Body of pancreas (tissue), 4 donors: Measurements from ENCODE around the gene ATXN1. TPM values are rescaled to one million over a fixed set of nuclear protein-coding genes. Genes with fewer than 3 reads are reported as not detected.

ENCODE experiments used
- ATAC-seq: fragments of 150-250 bp; one replicate; pipeline ENCODE4 v1.9.1; 2016
- DNase-seq, 4 donors: peaks; one replicate each; pipeline ENCODE4 v3.0.0-alpha.2; 2019
- H3K27ac ChIP-seq, 4 donors: fragments of 200-600 bp; sonication (generic); 1 replicate in 3 of 4; 2 replicates in 1 of 4; pipeline versions ENCODE4 v1.5.1 to v1.6.1; 2016 to 2019; ENCODE audit warnings: mild to moderate bottlenecking in 1 of 4, mixed read lengths in 1 of 4, moderate library complexity in 1 of 4
- H3K27me3 ChIP-seq, 2 donors: fragments of 200-600 bp; sonication (generic); one replicate each; pipeline ENCODE4 v1.6.0; 2016; ENCODE audit warnings: mild to moderate bottlenecking in 1 of 2
- H3K36me3 ChIP-seq, 2 donors: fragments of 200-600 bp; sonication (generic); replicated peaks in 1 of 2; 2 replicates each; pipeline ENCODE4 v1.5.1; 2016; ENCODE audit warnings: low read depth in 2 of 2; ENCODE audit not compliant: insufficient read depth in 1 of 2
- H3K4me1 ChIP-seq: fragments of 200-600 bp; sonication (generic); one replicate; pipeline ENCODE4 v1.6.0; 2016
- H3K4me3 ChIP-seq, 2 donors: fragments of 200-600 bp; sonication (generic); 1 replicate in 1 of 2; 2 replicates in 1 of 2; pipeline ENCODE4 v1.5.1; 2016 to 2019
- H3K9me3 ChIP-seq, 3 donors: fragments of 200-600 bp; sonication (generic); 1 replicate in 2 of 3; 2 replicates in 1 of 3; pipeline ENCODE4 v1.5.1; 2016
- POLR2A ChIP-seq, 3 donors: fragments of 450-650 bp; IDR thresholded peaks; one replicate each; pipeline ENCODE4 v1.6.1; 2016; ENCODE audit warnings: antibody characterized with exemption in 3 of 3, mild to moderate bottlenecking in 2 of 3
- WGBS, 2 donors: methylation state at CpG; one replicate each; pipeline ENCODE4 v1.1.5; 2017; 5-methylcytosine and 5-hydroxymethylcytosine counted together
- intact Hi-C: fragments of 100-400 bp; cut with DNase I; formaldehyde crosslinking; loops from one replicate; pipeline ENCODE4 v1.15.1; 2023
- total RNA-seq, 2 donors: library from RNA; depleted of rRNA; stranded (reverse); fragments of >200 nt; gene quantifications; one replicate each; pipeline ENCODE4 v1.1.0, GENCODE V29; 2016
- TF ChIP-seq, protein P1 (sequence below), 7 experiments: fragments of 450-650 bp in 4 of 7; fragments of 200-600 bp in 3 of 7; sonication (generic) in 3 of 7; IDR thresholded peaks; one replicate each; pipeline ENCODE4 v1.5.1; 2016 to 2019; ENCODE audit warnings: antibody characterized with exemption in 7 of 7

ATXN1 gene
- total RNA-seq, 2 donors from 2014 or later: 24.6 to 24.7 TPM

DNA sequence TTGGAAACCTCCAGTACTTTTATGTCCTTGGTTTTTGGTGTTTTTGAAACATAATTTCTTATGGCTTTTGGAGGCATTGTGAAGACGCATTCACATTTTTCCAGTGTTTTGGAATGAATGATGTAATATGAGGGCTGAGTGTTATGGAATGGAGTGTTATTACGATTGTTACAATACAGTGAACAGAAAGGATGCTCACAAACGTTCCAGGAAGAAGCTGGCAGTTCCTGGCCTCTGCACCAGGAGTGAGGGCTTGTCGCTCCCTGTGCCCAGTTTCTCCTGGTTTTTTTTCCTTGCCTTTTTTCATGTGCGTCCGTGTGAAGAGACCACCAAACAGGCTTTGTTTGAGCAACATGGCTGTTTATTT lies 502.6 kb downstream of the ATXN1 start:
- TF ChIP-seq POLR2A (IDR thresholded peaks at IDR 0.05): no peak
- ATAC-seq (no peak), DNase-seq (no peak)
- H3K27ac ChIP-seq: no peak overlapping the region
- H3K27me3 ChIP-seq: no peaks in the 10 kb centered on the region
- no peak overlapping the region for H3K4me3 ChIP-seq
- 80 to 83% methylated on average over 6 of the region's 6 CpGs for WGBS, 2 donors
- H3K4me1 ChIP-seq: no peaks in the 10 kb centered on the region
- H3K36me3 ChIP-seq: no peaks in the 10 kb centered on the region
- intact Hi-C loops: no loop called here
- H3K9me3 ChIP-seq: no peaks in the 10 kb centered on the region

- DNase-seq (no peak), ATAC-seq (no peak)
- H3K36me3 ChIP-seq: no peaks in the 10 kb centered on the region
- H3K9me3 ChIP-seq: no peaks in the 10 kb centered on the region
- no peak overlapping the region for H3K4me3 ChIP-seq
- WGBS, 2 donors: 77 to 80% methylated on average over 7 of the region's 7 CpGs
- TF ChIP-seq POLR2A (IDR thresholded peaks at IDR 0.05): no peak
- TF ChIP-seq, protein P1, sequence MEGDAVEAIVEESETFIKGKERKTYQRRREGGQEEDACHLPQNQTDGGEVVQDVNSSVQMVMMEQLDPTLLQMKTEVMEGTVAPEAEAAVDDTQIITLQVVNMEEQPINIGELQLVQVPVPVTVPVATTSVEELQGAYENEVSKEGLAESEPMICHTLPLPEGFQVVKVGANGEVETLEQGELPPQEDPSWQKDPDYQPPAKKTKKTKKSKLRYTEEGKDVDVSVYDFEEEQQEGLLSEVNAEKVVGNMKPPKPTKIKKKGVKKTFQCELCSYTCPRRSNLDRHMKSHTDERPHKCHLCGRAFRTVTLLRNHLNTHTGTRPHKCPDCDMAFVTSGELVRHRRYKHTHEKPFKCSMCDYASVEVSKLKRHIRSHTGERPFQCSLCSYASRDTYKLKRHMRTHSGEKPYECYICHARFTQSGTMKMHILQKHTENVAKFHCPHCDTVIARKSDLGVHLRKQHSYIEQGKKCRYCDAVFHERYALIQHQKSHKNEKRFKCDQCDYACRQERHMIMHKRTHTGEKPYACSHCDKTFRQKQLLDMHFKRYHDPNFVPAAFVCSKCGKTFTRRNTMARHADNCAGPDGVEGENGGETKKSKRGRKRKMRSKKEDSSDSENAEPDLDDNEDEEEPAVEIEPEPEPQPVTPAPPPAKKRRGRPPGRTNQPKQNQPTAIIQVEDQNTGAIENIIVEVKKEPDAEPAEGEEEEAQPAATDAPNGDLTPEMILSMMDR (IDR thresholded peaks at IDR 0.05): no peak
- H3K27ac ChIP-seq: no peak overlapping the region
- intact Hi-C loops: no loop called here
- H3K27me3 ChIP-seq: no peaks in the 10 kb centered on the region
- H3K4me1 ChIP-seq: no peaks in the 10 kb centered on the region
Measured at GRCh38 chr6:16257999-16258708, 503.1 kb downstream of the ATXN1 start.

DNA sequence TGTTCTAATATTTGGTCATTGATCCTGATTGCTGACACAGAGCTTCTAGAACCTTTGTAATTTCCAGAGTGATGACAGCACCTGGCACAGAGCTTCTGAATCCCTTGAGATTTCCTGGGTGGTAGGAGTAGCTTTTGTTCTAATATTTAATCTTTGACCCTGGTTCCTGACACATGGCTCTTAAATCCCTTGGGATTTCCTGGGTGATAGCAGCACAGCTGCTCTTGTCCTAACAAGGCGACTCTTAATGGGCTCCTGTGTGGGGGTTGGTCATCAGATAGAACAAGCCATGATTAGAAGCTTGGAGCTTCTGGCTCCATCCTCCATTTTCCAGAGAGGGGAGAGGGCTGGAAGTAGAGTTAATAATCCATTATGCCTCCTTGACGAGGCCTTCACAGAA lies 504.5 kb downstream of the ATXN1 start:
- H3K27ac ChIP-seq: no peak overlapping the region
- 97 to 100% methylated on average over 2 of the region's 2 CpGs for WGBS, 2 donors
- no peak for TF ChIP-seq POLR2A (IDR thresholded peaks at IDR 0.05)
- TF ChIP-seq, protein P1 (IDR thresholded peaks at IDR 0.05): no peak
- no peaks in the 10 kb centered on the region for H3K4me1 ChIP-seq
- intact Hi-C loops: no loop called here
- no peaks in the 10 kb centered on the region for H3K9me3 ChIP-seq
- no peak for DNase-seq
- H3K4me3 ChIP-seq: no peak overlapping the region
- no peak for ATAC-seq
- no peaks in the 10 kb centered on the region for H3K27me3 ChIP-seq
- H3K36me3 ChIP-seq: no peaks in the 10 kb centered on the region

GRCh38 chr6:16254535-16254934 lies 506.7 kb downstream of the ATXN1 start:
- 95 to 96% methylated on average over 9 of the region's 9 CpGs for WGBS, 2 donors
- TF ChIP-seq, protein P1 (IDR thresholded peaks at IDR 0.05): no peak
- TF ChIP-seq POLR2A (IDR thresholded peaks at IDR 0.05): no peak
- Histone ChIP-seq H3K9me3 (no peaks in the 10 kb centered on the region), H3K4me1 (no peaks in the 10 kb centered on the region), H3K36me3 (no peaks in the 10 kb centered on the region), H3K27ac (no peak overlapping the region), H3K27me3 (no peaks in the 10 kb centered on the region), H3K4me3 (no peak overlapping the region)
- DNase-seq (no peak), ATAC-seq (no peak)
- intact Hi-C loops: no loop called here

GRCh38 chr6:16253399-16254144 lies 507.7 kb downstream of the ATXN1 start:
- no peaks in the 10 kb centered on the region for H3K27me3 ChIP-seq
- no peaks in the 10 kb centered on the region for H3K36me3 ChIP-seq
- TF ChIP-seq POLR2A (IDR thresholded peaks at IDR 0.05): no peak
- no peak for DNase-seq
- no peaks in the 10 kb centered on the region for H3K4me1 ChIP-seq
- H3K4me3 ChIP-seq: no peak overlapping the region
- intact Hi-C loops: no loop called here
- H3K9me3 ChIP-seq: no peaks in the 10 kb centered on the region
- ATAC-seq: no peak
- H3K27ac ChIP-seq: no peak overlapping the region
- WGBS, 2 donors: 90 to 91% methylated on average over 10 of the region's 10 CpGs
